Gastrocnemius medialis (tissue), 4 donors: ENCODE measurements around the gene WFS1. TPM values are rescaled to one million over a fixed set of nuclear protein-coding genes. Genes with fewer than 3 reads are reported as not detected.

Experiments
- ATAC-seq, 2 donors: fragments of 150-250 bp; one replicate each; pipeline ENCODE4 v1.9.1; 2016
- DNase-seq, 2 donors: peaks; one replicate each; pipeline ENCODE4 v3.0.0-alpha.2; 2019
- H3K27ac ChIP-seq, 4 donors: fragments of 200-600 bp; sonication (generic); 1 replicate in 1 of 4; 2 replicates in 3 of 4; pipeline ENCODE4 v1.5.1; 2016 to 2018; ENCODE audit warnings: mild to moderate bottlenecking in 2 of 4, moderate library complexity in 1 of 4
- H3K27me3 ChIP-seq, 3 donors: fragments of 200-600 bp; sonication (generic) in 2 of 3; 1 replicate in 1 of 3; 2 replicates in 2 of 3; pipeline versions ENCODE4 v1.5.1 to v1.6.0; 2016 to 2019; ENCODE audit warnings: mild to moderate bottlenecking in 1 of 3, moderate library complexity in 1 of 3
- H3K36me3 ChIP-seq, 2 donors: fragments of 200-600 bp; sonication (generic) in 1 of 2; one replicate each; pipeline ENCODE4 v1.5.1; 2017 to 2018
- H3K4me1 ChIP-seq, 2 donors: fragments of 200-600 bp; sonication (generic) in 1 of 2; one replicate each; pipeline ENCODE4 v1.5.1; 2016 to 2017; ENCODE audit warnings: mild to moderate bottlenecking in 2 of 2
- H3K4me3 ChIP-seq, 4 donors: fragments of 200-600 bp; sonication (generic) in 3 of 4; 1 replicate in 1 of 4; 2 replicates in 3 of 4; pipeline ENCODE4 v1.5.1; 2016 to 2019; ENCODE audit warnings: mild to moderate bottlenecking in 2 of 4
- H3K9me3 ChIP-seq, 3 donors: fragments of 200-600 bp; sonication (generic) in 2 of 3; 1 replicate in 1 of 3; 2 replicates in 2 of 3; pipeline ENCODE4 v1.5.1; 2016 to 2019
- CTCF ChIP-seq, 5 experiments: fragments of 450-650 bp in 3 of 5; fragments of 200-600 bp in 2 of 5; sonication (generic) in 2 of 5; IDR thresholded peaks in 4 of 5; conservative IDR thresholded peaks in 1 of 5; 1 replicate in 4 of 5; 2 replicates in 1 of 5; pipeline ENCODE4 v1.5.1; 2016 to 2019; ENCODE audit warnings: antibody characterized with exemption in 5 of 5, mild to moderate bottlenecking in 3 of 5, moderate library complexity in 3 of 5
- POLR2A ChIP-seq, 2 donors: fragments of 450-650 bp; IDR thresholded peaks; one replicate each; pipeline ENCODE4 v1.6.1; 2017; ENCODE audit warnings: antibody characterized with exemption in 2 of 2, mild to moderate bottlenecking in 2 of 2, moderate library complexity in 2 of 2
- in situ Hi-C, 4 donors: fragments of 200-750 bp; cut with MboI; loops; one replicate each; pipeline versions ENCODE4 v1.15.0 to v1.8.0; 2017; ENCODE audit warnings: low sequenced_read_pairs in 4 of 4
- intact Hi-C: fragments of 100-400 bp; cut with DNase I; formaldehyde crosslinking; loops from one replicate; pipeline ENCODE4 v1.15.1; 2023; ENCODE audit warnings: low total_unique reads
- total RNA-seq, 4 donors: library from RNA; depleted of rRNA; stranded (reverse); fragments of >200 nt; gene quantifications; one replicate each; pipeline versions ENCODE4 v1.1.0 to v1.2.3, GENCODE V29; 2016

WFS1 gene
- total RNA-seq, 4 donors from 2014 or later, result 13.6 to 23.7 (median 15.6) TPM

DNA sequence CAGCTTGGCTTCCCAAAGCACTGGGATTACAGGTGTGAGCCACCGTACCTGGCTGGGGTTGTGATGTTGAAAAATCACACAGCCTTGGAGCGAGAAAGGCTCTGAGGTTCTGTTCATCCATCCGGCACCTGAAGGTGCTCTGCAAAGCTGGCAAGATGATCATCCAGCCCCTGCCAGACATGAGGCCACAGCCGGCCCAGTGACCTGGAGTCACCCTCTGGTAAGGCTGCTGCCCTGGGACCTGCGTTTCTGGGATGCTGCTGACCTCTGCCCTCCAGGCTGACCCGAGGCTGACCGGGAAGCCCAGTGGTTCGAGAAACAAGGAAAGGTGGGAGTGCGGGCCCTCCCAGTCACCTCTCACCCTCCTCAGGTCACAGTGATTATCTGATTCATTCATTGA is 13.5 kb upstream of the WFS1 start:
- Histone ChIP-seq H3K27me3 (peaks cover 0 to 6% (median 0%) of the 10 kb centered on the region in 3 donors), H3K9me3 (no peaks in the 10 kb centered on the region), H3K4me1 (no peaks in the 10 kb centered on the region), H3K27ac (no peak overlapping the region), H3K36me3 (no peaks in the 10 kb centered on the region), H3K4me3 (no peak overlapping the region)
- in situ Hi-C loops (no loop called here), intact Hi-C loops (no loop called here)
- TF ChIP-seq CTCF (IDR thresholded peaks at IDR 0.05 in 4 of 5, conservative IDR thresholded peaks at IDR 0.05 in 1 of 5), result no peak
- TF ChIP-seq POLR2A (IDR thresholded peaks at IDR 0.05), result no peak
- ATAC-seq (no peak), DNase-seq (no peak)

DNA sequence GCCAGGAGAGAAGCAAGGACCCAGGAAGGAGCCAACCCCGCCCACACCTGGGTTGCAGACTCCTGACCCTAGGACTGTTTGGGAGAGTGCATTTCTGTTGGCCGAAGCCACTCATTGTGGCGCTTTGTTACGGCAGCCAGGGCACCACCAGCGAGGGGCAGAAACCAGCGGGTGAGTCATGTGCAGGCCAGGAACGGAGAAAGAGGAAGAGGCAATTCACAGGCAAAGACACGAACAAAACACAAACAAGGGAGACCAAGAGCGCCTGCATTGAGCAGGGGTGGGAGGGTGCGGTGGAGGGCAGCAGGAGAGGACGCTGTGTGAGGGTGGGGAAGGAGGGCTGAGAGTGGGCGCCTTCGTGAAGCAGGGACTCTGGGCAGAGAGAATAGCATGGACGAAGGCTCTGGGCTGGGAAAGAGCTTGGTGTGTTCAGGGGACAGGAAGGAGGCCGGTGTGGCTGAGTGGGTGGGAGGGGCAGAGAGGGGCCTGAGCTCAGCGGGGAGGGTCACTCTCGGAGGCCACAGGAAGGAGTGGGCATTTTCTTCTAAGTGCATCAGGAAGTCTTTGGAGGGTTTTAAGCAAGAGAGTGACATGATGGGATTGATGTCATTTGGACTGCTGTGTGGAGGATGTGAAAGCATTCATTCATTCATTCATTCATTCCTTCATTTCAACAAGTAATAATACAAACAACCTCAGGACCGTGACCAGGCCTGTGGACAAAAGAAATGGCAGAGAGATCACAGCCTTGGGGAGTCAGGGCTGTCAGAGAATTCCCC is 12.2 kb upstream of the WFS1 start:
- Histone ChIP-seq H3K9me3 (no peaks in the 10 kb centered on the region), H3K36me3 (no peaks in the 10 kb centered on the region), H3K27me3 (peaks cover 0 to 9% (median 0%) of the 10 kb centered on the region in 3 donors), H3K4me3 (no peak overlapping the region), H3K27ac (no peak overlapping the region), H3K4me1 (no peaks in the 10 kb centered on the region)
- intact Hi-C loops, result no loop called here
- TF ChIP-seq POLR2A (IDR thresholded peaks at IDR 0.05) (no peak), CTCF (IDR thresholded peaks at IDR 0.05 in 4 of 5, conservative IDR thresholded peaks at IDR 0.05 in 1 of 5) (no peak)
- in situ Hi-C loops, result no loop called here
- ATAC-seq, result no peak
- DNase-seq, result no peak

- Histone ChIP-seq H3K4me1 (no peaks in the 10 kb centered on the region), H3K4me3 (no peak overlapping the region), H3K9me3 (no peaks in the 10 kb centered on the region), H3K27ac (no peak overlapping the region), H3K27me3 (peaks cover 0 to 9% (median 0%) of the 10 kb centered on the region in 3 donors), H3K36me3 (no peaks in the 10 kb centered on the region)
- no peak for ATAC-seq
- TF ChIP-seq POLR2A (IDR thresholded peaks at IDR 0.05), result no peak
- no peak for TF ChIP-seq CTCF (IDR thresholded peaks at IDR 0.05 in 4 of 5, conservative IDR thresholded peaks at IDR 0.05 in 1 of 5)
- DNase-seq, result no peak
- in situ Hi-C loops (no loop called here), intact Hi-C loops (no loop called here)
Observed at GRCh38 chr4:6258026-6258360, 11.7 kb upstream of the WFS1 start.

DNA sequence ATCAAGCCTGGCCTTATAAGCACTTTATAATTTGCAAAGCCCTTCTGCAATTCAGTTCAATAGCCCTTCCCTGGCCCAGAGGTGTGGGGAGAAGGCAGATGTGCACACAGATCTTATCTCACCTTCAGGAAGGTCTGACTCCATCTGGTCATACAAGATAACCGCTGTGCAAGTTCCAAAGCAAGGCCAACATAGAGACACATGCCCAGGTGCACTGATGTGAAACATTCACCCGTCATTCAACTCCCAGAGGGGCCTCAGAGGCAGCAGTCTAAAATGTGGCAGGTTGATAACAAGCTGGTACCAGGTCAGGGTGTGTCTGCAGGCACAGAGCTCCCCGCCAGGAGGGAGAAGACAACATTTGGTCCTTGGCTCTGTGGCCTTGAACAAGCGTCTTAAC is 10.9 kb upstream of the WFS1 start:
- intact Hi-C loops (no loop called here), in situ Hi-C loops (no loop called here)
- no peak for TF ChIP-seq CTCF (IDR thresholded peaks at IDR 0.05 in 4 of 5, conservative IDR thresholded peaks at IDR 0.05 in 1 of 5)
- no peak for TF ChIP-seq POLR2A (IDR thresholded peaks at IDR 0.05)
- Histone ChIP-seq H3K27me3 (peaks cover 0 to 9% (median 0%) of the 10 kb centered on the region in 3 donors), H3K4me1 (no peaks in the 10 kb centered on the region), H3K4me3 (no peak overlapping the region), H3K27ac (no peak overlapping the region), H3K36me3 (no peaks in the 10 kb centered on the region), H3K9me3 (no peaks in the 10 kb centered on the region)
- ATAC-seq (no peak), DNase-seq (no peak)
